Measurements from ENCODE around the gene ADAMTS17.

GRCh38 chr15:100227781-100228180 is 114.0 kb downstream of the ADAMTS17 start:
- TF ChIP-seq POLR2A (IDR thresholded peaks at IDR 0.05; ENCODE audit: low read depth, low read length) (no peak), POLR2AphosphoS5 (IDR thresholded peaks at IDR 0.05; ENCODE audit: low read depth, low read length) (no peak)
